ENCODE results near the gene TMX2. TPM values are rescaled to one million over a fixed set of nuclear protein-coding genes. Genes with fewer than 3 reads are reported as not detected.

The TMX2 gene
- total RNA-seq, 1 experiment from 2014 or later = 91.3 TPM

DNA sequence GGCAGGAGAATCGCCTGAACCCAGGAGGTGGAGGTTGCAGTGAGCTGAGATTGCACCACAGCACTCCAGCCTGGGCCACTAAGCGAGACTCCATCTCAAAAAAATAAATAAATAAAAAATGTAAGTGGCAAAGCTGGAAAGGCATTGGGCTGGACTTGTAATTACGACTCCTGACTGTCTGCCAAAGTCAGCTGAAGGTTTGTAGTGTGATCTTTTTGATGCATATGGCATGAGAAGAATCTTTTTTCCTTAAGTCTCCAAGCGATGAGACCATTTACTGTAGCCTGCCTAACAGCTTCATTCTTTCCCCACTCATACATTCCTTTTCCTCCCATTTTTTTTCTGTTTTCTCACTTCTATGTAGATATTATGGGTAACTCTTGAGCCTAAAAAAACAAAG lies 74.0 kb downstream of the TMX2 start:
- TF ChIP-seq, protein P1, sequence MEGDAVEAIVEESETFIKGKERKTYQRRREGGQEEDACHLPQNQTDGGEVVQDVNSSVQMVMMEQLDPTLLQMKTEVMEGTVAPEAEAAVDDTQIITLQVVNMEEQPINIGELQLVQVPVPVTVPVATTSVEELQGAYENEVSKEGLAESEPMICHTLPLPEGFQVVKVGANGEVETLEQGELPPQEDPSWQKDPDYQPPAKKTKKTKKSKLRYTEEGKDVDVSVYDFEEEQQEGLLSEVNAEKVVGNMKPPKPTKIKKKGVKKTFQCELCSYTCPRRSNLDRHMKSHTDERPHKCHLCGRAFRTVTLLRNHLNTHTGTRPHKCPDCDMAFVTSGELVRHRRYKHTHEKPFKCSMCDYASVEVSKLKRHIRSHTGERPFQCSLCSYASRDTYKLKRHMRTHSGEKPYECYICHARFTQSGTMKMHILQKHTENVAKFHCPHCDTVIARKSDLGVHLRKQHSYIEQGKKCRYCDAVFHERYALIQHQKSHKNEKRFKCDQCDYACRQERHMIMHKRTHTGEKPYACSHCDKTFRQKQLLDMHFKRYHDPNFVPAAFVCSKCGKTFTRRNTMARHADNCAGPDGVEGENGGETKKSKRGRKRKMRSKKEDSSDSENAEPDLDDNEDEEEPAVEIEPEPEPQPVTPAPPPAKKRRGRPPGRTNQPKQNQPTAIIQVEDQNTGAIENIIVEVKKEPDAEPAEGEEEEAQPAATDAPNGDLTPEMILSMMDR (conservative IDR thresholded peaks at IDR 0.05) = no peak
- Histone ChIP-seq H2AFZ (ENCODE audit: low read length) (no peak overlapping the region), H3K9me3 (ENCODE audit: control insufficient read depth, low read depth, low read length) (no peaks in the 10 kb centered on the region), H3K9ac (ENCODE audit: extremely low read depth, insufficient read length, low read length) (no peak overlapping the region), H3K56ac (ENCODE audit: insufficient read length, low read depth, low read length) (no peak overlapping the region), H3K4ac (ENCODE audit: low read depth, low read length) (no peak overlapping the region), H2BK15ac (ENCODE audit: low read depth, low read length) (no peak overlapping the region), H3K23ac (ENCODE audit: insufficient read length, low read depth, low read length) (no peak overlapping the region), H3K18ac (ENCODE audit: insufficient read length, low read depth, low read length) (no peak overlapping the region), H4K20me1 (ENCODE audit: control insufficient read depth, insufficient read depth, insufficient read length) (no peaks in the 10 kb centered on the region), H3K27ac (ENCODE audit: insufficient read length, low read depth, low read length) (no peak overlapping the region), H3K27me3 (ENCODE audit: insufficient read depth, low read length) (no peaks in the 10 kb centered on the region), H3K79me2 (ENCODE audit: insufficient read depth, low read length) (peaks cover 37% of the 10 kb centered on the region; the same call in 1 of the 2 replicates), H3K23me2 (ENCODE audit: insufficient read length, low read depth, low read length, poor library complexity, severe bottlenecking) (no peaks in the 10 kb centered on the region), H2BK120ac (ENCODE audit: low read depth, low read length, poor library complexity, severe bottlenecking) (no peak overlapping the region), H3K4me2 (ENCODE audit: insufficient read depth, insufficient read length, low read length) (no peak overlapping the region), H2BK12ac (ENCODE audit: insufficient read length, low read depth, low read length) (no peak overlapping the region), H4K8ac (replicated peaks; ENCODE audit: insufficient read length, low read depth, low read length) (no peak overlapping the region), H2BK20ac (ENCODE audit: low read depth, low read length, poor library complexity, severe bottlenecking) (no peak overlapping the region), H2BK5ac (ENCODE audit: insufficient read length, low read length) (no peak overlapping the region), H2AK5ac (ENCODE audit: insufficient read length, low read length) (no peak overlapping the region), H3K4me1 (ENCODE audit: insufficient read depth, low read length) (peaks cover 11% of the 10 kb centered on the region), H4K5ac (ENCODE audit: insufficient read length, low read depth, low read length) (no peak overlapping the region), H3T11ph (ENCODE audit: low read length) (no peak overlapping the region), H3K14ac (ENCODE audit: insufficient read depth, low read length) (no peak overlapping the region), H3K79me1 (ENCODE audit: insufficient read depth, low read depth, low read length, poor library complexity, severe bottlenecking) (peaks cover 10% of the 10 kb centered on the region), H4K91ac (ENCODE audit: insufficient read length, low read depth, low read length) (no peak overlapping the region)
- peaks cover 52% of the 10 kb centered on the region in 2 experiments for H3K4me1 Mint-ChIP-seq
- H3K4me3 Mint-ChIP-seq = no peak overlapping the region
- no peak overlapping the region for H3K27ac Mint-ChIP-seq
- no peak for DNase-seq
- H3K9me3 Mint-ChIP-seq = no peaks in the 10 kb centered on the region
- H3K36me3 Mint-ChIP-seq (ENCODE audit: insufficient read depth in 1 of 3, low read depth in 3 of 3) = peaks cover 5 to 28% (median 20%) of the 10 kb centered on the region in 3 experiments
- no CpG with 5 or more reads among the region's 4 CpGs for WGBS (ENCODE audit: extremely low coverage, insufficient read length, low lambda C conversion rate)
- H3K27me3 Mint-ChIP-seq (ENCODE audit: low read depth) = no peaks in the 10 kb centered on the region

Measured in H9 (cell line).